NCI-H2029 treated with DMSO at 0.1 percent for 48 hours (cell line): ENCODE data around the gene PIP4K2A.

Experiments used
- DNase-seq: peaks from one replicate; lab custom pipeline; 2025; lab: John Stamatoyannopoulos, UW

PIP4K2A gene

GRCh38 chr10:22638863-22639262 lies 75.5 kb downstream of the PIP4K2A start:
- DNase-seq, result no peak

- no peak for DNase-seq
Measured at GRCh38 chr10:22637491-22637890, 76.9 kb downstream of the PIP4K2A start.

GRCh38 chr10:22635650-22636049 lies 78.7 kb downstream of the PIP4K2A start:
- DNase-seq, result no peak

GRCh38 chr10:22634606-22635459 lies 79.5 kb downstream of the PIP4K2A start:
- no peak for DNase-seq

GRCh38 chr10:22634093-22634492 lies 80.3 kb downstream of the PIP4K2A start:
- no peak for DNase-seq

- no peak for DNase-seq
Measured at GRCh38 chr10:22633528-22633927, 80.8 kb downstream of the PIP4K2A start.

GRCh38 chr10:22633106-22633505 lies 81.3 kb downstream of the PIP4K2A start:
- DNase-seq, result no peak

GRCh38 chr10:22631646-22632278 lies 82.6 kb downstream of the PIP4K2A start:
- DNase-seq, result no peak

GRCh38 chr10:22631185-22631584 lies 83.2 kb downstream of the PIP4K2A start:
- no peak for DNase-seq

GRCh38 chr10:22630234-22631174 lies 83.9 kb downstream of the PIP4K2A start:
- no peak for DNase-seq

GRCh38 chr10:22629852-22630233 lies 84.5 kb downstream of the PIP4K2A start:
- DNase-seq, result no peak

- DNase-seq, result no peak
Measured at GRCh38 chr10:22629126-22629525, 85.3 kb downstream of the PIP4K2A start.

- no peak for DNase-seq
Measured at GRCh38 chr10:22628309-22628708, 86.1 kb downstream of the PIP4K2A start.

- DNase-seq, result no peak
Measured at GRCh38 chr10:22626784-22627183, 87.6 kb downstream of the PIP4K2A start.

GRCh38 chr10:22625516-22626290 lies 88.7 kb downstream of the PIP4K2A start:
- no peak for DNase-seq

- no peak for DNase-seq
Measured at GRCh38 chr10:22624287-22624738, 90.1 kb downstream of the PIP4K2A start.

- DNase-seq, result no peak
Measured at GRCh38 chr10:22623633-22624253, 90.6 kb downstream of the PIP4K2A start.

- DNase-seq, result no peak
Measured at GRCh38 chr10:22622242-22622806, 92.1 kb downstream of the PIP4K2A start.

GRCh38 chr10:22621726-22622125 lies 92.7 kb downstream of the PIP4K2A start:
- no peak for DNase-seq

GRCh38 chr10:22620929-22621328 lies 93.4 kb downstream of the PIP4K2A start:
- no peak for DNase-seq
